GM18873 (cell line): ENCODE data around the gene INPP4A.
A peak's percentile ranks its signal among the peaks of the same experiment; 100 is the strongest.

Source experiments
- ATAC-seq: cut with Tn5 transposase; IDR thresholded peaks from one replicate; pipeline ENCODE4 v1.9.1; 2021; ENCODE audit warnings: mild to moderate bottlenecking, moderate library complexity, moderate number of reproducible peaks; ENCODE audit not compliant: unreplicated experiment, low FRiP score

INPP4A gene

DNA sequence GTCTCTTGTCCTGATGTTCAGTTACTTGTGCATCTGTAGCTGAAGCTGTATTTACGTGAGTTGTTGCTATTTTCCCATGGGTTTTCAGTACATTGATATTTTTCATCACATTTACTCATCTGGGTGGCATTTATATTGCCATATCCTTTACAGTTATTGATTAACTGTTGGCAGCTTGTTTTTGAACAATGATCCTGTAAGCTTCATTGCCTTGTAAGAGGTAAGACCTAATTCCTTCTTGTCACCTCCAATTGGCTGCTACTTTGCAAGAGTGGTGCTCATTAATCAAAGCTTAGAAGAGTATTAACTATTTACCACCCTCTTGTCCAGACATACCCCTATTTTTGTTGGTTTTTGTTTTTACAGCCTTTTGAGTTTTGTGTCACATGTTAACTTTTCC lies 88.9 kb downstream of the INPP4A start:
- no peak for ATAC-seq

DNA sequence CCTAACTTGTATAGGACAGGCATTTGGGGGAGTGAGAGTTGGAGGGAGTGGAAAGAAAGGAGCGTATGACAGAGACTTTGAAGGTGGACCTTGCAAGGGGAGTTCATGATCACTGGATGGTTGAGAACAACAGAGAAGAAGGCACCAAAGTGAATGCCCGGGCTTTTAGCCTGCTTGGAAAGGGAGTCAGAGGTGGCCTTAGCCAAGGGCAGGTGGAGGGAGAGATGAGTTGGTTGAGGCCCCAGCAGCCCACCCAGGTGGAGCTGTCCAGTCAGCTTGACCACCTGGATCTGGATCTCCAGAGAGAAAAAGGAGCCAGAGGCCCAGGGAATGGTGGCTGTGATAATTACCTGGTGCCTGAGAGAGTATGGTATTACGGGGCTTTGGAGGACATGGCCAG lies 90.1 kb downstream of the INPP4A start:
- ATAC-seq: no peak

DNA sequence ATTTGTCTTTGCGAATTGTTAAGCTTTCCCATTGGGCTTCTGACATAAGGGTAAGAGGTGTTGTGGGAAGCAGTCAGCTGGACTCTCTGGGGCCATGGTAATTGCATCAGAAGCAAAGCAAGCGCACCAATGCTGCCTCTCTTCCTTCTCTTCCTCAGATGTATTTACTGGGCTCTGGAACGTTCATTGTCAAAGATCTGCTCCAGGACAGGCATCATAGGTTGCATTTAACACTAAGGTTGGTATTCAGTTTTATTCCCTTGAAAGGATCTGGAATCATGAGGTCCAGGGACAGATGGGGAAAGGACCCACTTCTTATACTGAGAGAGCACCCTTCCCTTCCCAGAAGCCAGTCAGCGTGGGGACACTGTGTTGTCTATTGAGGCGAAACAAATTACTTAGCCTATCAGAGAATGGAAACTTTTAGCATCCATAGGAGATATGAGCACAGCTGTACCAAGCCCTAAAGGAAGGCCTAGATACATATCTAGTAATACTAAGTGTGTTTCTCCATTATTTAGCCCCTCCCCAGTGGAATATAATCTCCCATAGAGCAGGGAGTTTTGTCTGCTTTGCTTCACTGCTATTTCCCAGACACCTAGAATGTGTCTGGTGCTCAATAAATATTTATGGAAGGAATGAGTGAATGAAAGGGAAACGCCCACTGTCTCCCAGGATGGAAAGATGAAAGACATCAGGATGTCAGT lies 91.5 kb downstream of the INPP4A start:
- no peak for ATAC-seq

DNA sequence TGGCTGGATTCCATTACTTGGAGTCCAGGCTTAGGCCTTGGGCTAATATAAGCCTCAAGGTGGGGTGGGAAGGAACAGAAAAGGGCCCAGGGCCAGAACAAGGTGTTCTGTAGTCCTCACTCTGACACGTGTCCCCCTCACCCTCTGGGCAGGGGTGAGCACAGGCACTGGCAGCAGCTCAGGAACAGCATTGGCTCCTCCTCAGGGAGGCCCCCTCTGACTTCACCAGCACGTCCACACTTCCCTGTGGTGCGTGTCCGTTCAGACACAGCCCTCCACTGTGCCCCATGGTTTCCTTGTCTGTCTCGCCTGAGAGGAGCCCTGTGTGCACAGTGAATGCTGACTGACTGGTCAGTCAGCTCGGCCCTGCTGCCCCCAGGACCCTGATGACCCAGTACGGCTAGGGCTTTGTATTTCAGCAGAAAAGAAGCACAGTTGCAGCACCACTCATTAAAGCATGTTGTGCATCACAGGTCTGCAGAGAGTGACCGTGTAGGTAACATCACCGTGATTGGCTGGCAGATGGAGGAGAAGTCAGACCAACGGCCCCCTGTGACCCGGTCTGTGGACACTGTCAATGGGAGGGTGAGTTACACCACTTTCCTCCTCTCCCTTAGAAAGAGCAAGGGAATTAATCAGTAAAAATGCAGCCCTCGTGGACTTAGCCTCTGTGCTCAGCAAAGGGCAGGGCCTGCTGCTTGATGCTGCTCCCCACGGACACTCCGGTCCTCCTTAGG lies 92.9 kb downstream of the INPP4A start:
- ATAC-seq: no peak

DNA sequence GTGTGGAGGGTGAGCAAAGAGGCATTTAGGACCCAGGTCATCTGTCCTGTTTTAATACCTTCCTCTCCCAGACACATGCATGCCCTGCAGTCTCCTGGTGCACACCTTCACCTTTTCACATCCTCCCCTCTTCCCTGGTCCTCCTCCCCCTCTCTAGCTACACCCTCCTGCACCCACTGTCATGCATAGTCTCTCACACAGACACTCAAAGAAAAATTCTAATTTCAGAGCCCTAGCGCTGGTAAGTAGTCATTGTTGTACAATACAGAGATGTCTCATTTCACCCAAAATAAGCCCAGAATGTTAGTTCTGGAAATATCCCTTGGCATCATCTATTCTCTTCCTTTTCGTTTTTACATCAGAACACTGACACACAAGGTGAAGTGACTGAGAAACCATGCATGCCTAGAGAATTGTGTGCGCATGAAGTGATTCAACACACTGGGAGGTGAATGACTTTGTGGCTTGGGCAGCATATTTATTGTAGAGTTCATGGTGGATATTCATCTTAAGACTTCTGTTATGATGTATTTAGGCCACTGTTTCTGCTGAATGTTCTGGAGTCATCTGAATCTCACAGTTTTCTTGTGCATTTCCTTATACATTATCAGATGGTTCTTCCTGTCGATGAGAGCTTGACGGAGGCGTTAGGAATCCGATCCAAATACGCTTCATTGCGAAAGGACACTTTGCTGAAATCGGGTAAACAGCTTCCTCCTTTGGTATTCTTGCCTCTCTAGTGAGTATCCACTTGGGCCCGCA lies 93.8 kb downstream of the INPP4A start:
- ATAC-seq: no peak

DNA sequence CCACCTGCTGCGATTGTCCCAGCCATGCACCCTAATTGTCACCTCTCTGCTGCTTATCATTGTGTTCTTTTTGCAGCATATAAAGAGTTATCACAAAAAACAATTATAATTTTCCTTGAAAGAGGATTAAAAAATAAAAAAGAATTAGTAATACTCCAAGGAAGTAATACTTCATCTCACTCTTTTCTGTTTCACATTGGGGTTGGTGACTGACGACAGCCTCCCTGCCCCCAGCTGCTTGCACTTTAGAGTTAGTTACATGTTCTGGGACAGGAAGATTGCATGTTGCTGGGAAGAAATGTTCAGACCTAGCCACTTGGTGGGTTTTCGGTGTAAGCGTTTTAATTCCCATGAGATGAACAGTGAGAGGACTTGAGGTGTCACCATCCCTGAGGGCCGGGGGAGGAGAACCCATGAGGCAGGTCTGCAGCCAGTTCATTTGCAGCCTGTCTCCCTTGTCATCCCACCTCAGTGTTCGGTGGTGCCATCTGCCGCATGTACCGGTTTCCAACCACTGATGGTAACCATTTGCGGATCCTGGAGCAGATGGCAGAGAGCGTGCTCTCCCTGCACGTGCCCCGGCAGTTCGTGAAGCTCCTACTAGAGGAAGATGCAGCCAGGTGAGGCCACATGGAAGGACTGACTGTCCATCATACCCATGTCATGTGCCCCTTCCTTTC lies 94.5 kb downstream of the INPP4A start:
- no peak for ATAC-seq

DNA sequence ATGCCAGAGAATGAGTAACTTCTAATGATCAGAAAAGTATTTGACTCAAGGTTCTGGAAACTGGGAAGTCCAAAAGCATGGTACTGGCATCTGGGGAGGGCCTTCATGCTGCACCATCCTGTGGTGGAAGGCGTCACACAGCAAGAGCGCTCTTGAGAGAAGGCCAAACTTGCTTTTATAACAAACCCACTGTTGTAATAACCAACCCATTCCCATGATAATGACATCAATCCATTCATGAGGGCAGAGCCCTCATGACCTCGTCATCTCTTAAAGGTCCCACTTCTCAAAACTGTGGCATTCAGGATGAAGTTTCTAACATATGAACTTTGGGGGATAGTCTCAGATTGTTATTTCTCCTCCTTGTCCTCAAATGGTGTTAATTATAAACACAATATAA lies 95.9 kb downstream of the INPP4A start:
- no peak for ATAC-seq

DNA sequence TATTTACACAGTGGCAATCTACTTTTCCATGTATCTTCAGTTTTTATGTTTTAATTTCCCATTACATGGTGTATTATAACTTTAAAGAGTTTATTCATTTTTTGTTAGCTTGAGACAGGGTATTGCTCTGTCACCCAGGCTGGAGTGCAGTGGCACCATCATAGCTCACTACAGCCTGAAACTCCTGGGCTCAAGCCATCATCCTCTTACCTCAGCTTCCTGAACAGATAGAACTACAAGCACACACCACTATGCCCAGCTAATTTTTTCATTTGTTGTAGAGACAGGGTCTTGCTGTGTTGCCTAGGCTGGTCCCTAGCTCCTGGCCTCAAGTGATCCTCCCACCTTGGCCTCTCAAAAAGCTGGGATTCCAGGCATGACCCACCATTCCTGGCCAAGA lies 96.8 kb downstream of the INPP4A start:
- no peak for ATAC-seq

DNA sequence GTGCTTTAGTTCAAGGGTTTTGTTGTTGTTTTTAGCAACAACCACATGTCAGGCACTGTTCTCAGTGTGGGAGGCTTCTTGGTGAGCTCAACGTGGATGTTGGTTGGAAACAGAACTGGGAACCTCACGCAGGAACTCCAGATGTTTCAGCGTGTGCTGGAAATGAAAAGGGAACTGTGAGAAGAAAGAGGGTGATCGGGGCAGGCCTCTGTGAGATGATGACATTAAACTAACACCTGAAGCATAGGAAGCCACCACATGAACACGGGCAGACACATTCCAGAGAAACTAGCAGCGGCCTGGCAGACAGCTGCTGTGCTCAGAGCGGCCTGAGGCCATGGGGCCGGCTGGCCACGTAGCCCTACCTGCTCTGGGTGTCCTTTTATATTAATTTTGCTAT lies 97.2 kb downstream of the INPP4A start:
- ATAC-seq: no peak

DNA sequence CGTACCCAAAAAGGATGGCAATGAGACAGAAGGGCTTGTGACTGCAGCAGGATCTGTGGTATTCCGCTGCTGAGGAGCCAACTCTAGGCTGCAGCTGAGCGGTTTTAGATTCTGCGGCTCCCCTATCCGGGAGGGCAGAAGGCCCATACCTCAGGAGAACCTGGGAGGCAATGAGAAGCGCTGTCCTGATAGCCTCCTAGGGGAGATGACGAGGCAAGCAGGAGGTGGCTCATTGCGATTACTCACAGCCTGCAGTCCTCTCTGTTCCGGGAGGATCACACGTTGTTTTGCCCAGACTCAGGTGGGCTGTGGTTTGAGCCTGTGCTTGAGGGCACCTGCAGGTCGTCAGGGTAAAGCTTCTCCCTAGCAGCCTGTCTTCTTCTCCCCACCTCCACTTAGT lies 98.6 kb downstream of the INPP4A start:
- ATAC-seq: no peak

DNA sequence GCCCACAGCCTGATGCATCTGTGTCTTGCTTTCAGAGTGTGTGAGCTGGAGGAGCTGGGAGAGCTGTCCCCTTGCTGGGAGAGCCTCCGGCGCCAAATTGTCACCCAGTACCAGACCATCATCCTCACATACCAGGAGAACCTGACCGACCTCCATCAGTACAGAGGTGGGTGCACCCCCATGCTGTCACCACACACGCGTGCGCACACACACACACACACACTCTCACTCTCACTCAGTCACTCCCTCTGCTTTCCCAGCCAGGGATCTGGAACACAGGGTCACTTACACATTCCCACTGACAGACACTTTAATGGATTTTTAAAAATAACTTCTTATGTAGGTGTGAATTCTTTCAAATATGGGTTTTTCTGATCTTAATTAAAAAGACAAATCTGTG lies 99.2 kb downstream of the INPP4A start:
- ATAC-seq: no peak

DNA sequence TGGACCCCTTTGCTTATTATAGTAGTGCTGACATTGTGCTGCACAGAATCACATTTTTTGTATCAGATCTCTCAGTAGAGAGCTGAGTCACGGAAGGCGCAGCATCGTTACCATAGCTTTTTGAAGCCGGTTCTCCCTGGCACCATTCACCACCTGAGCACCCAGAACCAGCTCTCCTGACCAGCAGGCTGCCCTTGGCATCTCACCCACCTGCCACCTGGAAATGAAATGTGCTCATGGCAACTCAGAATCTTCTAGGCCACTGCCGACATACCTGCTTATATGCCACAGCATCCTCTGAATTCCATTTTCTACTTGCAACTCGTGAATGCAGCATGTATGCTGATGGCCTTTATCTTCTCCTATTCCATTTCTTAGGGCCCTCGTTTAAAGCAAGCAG lies 100.9 kb downstream of the INPP4A start:
- no peak for ATAC-seq

DNA sequence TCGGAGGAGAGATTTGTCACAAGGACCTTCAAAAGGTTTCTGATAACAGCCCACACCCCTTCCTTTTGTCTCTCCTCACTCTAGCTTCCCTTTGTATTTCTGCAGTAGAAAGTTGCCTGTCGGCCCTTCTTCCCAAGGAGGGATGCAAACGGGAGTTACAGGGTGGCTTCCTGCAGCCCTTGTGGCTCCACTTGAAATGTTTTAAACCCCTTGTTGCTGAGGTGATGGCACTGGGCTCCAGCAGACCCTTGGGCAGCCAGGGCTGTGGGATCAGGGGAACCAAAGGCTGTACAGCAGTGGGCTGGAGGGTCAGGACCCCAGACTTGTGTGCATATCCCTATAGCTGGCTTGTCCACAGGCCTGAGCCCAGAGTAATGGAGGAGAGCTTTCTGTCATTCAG lies 101.5 kb downstream of the INPP4A start:
- ATAC-seq: no peak

DNA sequence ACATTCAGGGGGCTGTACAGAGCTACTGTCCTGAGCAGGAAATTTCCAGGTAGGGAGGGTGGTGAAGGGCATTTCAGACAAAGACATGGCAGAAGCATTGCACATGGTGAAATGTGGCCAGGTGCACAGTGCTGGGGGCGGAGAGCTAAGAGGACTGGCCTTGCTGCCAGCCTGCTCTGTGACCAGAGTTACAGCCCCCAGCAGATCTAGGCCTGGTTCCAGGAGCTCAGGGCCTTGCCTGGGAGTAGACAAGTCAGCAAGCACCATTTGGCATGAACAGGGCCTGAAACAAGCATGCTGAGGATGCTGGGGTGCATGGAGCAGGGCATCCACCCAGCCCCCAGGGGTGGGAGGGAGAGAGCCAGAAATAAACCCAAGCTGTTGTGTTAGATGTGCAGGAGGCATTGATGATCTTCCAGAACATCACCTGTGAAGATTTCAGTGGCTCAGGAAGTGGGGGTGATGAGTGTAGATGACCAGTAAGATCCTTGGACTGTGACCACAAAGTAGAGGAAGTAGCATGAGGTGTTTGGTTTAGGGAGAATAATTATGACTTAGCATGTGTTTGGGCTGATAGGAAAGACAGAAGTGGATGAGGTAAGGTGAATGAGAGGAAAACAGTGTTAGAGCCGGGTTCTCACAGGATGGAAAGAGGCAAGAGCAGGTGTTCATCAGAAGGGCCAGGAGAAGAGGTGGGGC lies 102.6 kb downstream of the INPP4A start:
- no peak for ATAC-seq

DNA sequence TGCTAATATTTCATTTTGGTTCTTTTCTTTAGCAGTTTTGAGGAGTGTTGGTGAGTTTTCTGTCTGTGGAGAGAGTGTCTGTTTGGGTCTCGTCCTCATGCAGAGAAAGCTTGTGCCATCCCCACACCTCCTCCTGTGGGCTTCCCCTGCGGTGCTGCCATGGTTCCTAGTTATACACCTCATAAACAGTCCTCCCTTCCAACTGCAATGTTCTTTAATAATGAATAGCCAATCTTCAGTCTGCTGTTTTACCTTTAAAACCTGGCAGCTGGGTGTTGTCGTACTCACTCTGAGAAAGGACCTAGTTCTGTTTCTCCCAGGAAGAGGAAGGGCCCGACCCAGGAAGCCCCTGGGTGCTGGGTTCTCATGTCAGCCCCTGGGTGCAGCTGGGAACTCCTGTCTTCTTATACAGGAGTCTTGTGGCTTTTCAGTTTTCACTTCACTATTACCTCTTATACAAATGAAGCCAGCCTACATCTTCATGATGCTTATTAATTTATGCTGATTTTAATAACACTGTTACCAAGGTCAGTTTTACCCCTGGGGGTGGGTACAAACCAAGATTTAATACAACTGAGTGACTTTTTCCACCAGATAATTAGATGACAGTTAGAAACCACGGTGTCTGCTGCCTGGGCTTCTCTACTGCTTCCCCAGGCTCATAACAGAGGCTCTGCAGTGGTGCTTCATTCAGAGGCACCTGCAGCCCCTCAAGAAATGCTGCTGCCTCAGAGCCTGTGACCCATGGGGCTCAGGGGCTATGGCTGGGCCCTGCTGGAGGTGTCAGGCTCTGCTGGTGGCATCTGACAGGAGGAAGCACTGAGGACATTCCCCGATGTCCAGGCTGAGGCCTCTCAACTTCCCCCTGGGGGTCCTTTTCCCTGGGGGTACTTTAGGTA lies 104.5 kb downstream of the INPP4A start:
- ATAC-seq: peak; percentile 50

DNA sequence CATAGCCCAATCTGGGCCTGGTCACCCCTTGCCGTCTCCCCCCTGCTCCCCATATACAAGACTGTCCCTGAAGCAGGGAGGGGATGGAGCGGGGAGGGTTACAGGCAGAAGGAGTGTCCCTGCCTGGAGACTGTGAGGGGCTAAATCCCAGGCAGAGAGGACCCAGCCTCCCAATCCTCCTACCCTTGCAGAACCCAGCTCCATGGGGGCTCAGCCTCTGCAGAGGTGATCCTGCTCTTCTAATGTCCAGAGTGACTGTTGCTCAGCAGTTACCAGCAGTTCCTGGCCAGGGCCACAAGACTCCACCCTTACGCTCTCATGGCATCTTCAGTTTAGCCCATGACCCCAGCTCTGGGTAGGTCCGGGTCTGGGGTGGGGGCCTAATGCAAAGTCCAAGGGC lies 105.5 kb downstream of the INPP4A start:
- no peak for ATAC-seq

DNA sequence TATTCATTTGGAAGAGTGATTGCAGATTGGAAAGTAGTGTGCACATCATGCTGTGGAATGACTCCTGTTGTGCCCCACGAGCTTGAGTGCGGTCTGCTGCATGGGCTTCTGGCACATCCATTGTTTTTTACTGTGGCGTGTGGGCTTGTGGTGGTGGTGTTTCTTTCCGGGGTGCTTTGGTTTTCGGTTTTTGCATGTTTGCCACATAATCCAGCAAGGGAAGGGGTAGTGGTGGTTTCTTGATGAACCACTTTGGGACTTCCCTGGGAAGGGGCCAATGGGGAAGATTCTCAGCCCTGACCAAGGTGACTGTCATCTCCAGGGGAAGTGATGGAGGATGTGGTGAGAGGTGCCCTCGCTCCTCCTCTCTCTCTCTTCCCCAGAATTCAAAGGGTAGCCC lies 106.7 kb downstream of the INPP4A start:
- ATAC-seq: no peak

DNA sequence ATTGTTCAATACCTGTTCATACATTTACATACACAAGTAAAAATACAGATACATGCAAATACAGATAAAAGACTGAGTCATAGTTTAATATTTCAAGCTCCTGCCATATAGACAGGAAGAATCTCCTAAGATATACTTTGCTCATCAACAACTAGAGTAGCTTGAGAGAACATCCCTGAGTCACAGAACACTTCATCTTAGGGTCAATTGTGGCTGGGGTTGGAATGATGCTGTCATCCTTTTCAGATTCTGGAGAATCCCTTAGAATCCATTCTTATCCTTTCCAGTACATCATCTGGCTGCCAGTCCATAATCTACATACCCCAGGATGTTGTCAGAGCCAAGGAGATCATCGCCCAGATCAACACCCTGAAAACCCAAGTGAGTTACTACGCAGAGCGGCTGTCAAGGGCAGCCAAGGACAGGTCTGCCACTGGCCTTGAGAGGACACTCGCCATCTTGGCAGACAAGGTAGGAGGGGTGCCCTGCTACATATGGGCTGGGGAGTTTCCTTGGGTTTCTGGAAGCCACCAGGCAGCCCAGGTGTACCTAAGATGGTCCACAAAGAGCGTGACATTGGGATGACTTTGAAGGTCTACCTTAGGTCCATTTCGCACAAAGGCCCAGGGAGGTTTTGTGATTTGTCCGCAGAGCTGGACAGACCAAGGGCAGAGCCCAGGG lies 108.0 kb downstream of the INPP4A start:
- no peak for ATAC-seq
